CD14-positive monocyte (primary cell): ENCODE data around the gene DHCR7. TPM values are rescaled to one million over a fixed set of nuclear protein-coding genes. Genes with fewer than 3 reads are reported as not detected.

Source experiments
- DNase-seq, 3 donors: peaks; one replicate each; pipeline ENCODE4 v3.0.0-alpha.2; 2011 to 2022
- H2AFZ ChIP-seq: 2 replicates; pipeline ENCODE4 v1.6.0; 2012; ENCODE audit warnings: mild to moderate bottlenecking, low read depth, low read length, inconsistent platforms; ENCODE audit not compliant: insufficient read depth, poor library complexity, severe bottlenecking
- H3K27ac ChIP-seq, 2 donors: 1 replicate in 1 of 2; 2 replicates in 1 of 2; pipeline ENCODE4 v1.5.1; 2012 to 2013; ENCODE audit warnings: low read length in 2 of 2, control low read depth in 1 of 2, inconsistent platforms in 1 of 2, low read depth in 1 of 2, mild to moderate bottlenecking in 1 of 2
- H3K27me3 ChIP-seq, 2 donors: one replicate each; pipeline versions ENCODE4 v1.6.0 to v1.6.1; 2011 to 2013; ENCODE audit warnings: low read length in 2 of 2; ENCODE audit not compliant: control insufficient read depth in 2 of 2, insufficient read depth in 2 of 2
- H3K36me3 ChIP-seq, 2 donors: replicated peaks in 1 of 2; 1 replicate in 1 of 2; 2 replicates in 1 of 2; pipeline versions ENCODE4 v1.5.1 to v1.6.1; 2012 to 2013; ENCODE audit warnings: low read length in 2 of 2, control low read depth in 1 of 2, inconsistent platforms in 1 of 2, mild to moderate bottlenecking in 1 of 2; ENCODE audit not compliant: insufficient read depth in 2 of 2, control insufficient read depth in 1 of 2
- H3K4me1 ChIP-seq, 2 donors: 1 replicate in 1 of 2; 2 replicates in 1 of 2; pipeline versions ENCODE4 v1.5.1 to v1.6.1; 2012 to 2013; ENCODE audit warnings: low read length in 2 of 2, control low read depth in 1 of 2, inconsistent platforms in 1 of 2, mild to moderate bottlenecking in 1 of 2, moderate library complexity in 1 of 2; ENCODE audit not compliant: insufficient read depth in 2 of 2, control insufficient read depth in 1 of 2
- H3K4me2 ChIP-seq: replicated peaks from 2 replicates; pipeline ENCODE3; 2012; ENCODE audit warnings: low read length, moderate library complexity, mild to moderate bottlenecking; ENCODE audit not compliant: poor library complexity, severe bottlenecking; ENCODE audit errors: extremely low read depth
- H3K4me3 ChIP-seq, 3 experiments: fragments of 200-600 bp in 1 of 3; sonication (generic) in 1 of 3; replicated peaks in 1 of 3; 1 replicate in 2 of 3; 2 replicates in 1 of 3; pipeline ENCODE4 v1.5.1; 2011 to 2013; ENCODE audit warnings: low read length in 3 of 3, mild to moderate bottlenecking in 3 of 3, control low read depth in 2 of 3, low read depth in 2 of 3, inconsistent platforms in 1 of 3, moderate library complexity in 1 of 3
- H3K79me2 ChIP-seq: 2 replicates; pipeline ENCODE4 v1.6.0; 2012; ENCODE audit warnings: mild to moderate bottlenecking, control low read depth, inconsistent platforms, low read length, moderate library complexity; ENCODE audit not compliant: insufficient read depth
- H3K9ac ChIP-seq: 2 replicates; pipeline ENCODE4 v1.6.0; 2017; ENCODE audit warnings: low read length, mild to moderate bottlenecking; ENCODE audit not compliant: insufficient read depth, poor library complexity, severe bottlenecking
- H3K9me3 ChIP-seq, 2 donors: replicated peaks in 1 of 2; 1 replicate in 1 of 2; 2 replicates in 1 of 2; pipeline versions ENCODE4 v1.5.1 to v1.6.1; 2012 to 2013; ENCODE audit warnings: low read length in 2 of 2, control low read depth in 1 of 2; ENCODE audit not compliant: control insufficient read depth in 1 of 2, insufficient read depth in 1 of 2
- H4K20me1 ChIP-seq: 2 replicates; pipeline ENCODE4 v1.6.0; 2012; ENCODE audit warnings: mild to moderate bottlenecking, low read length, control low read depth, moderate library complexity; ENCODE audit not compliant: insufficient read depth
- H3K27ac Mint-ChIP-seq, 7 donors: one replicate each; pipeline ENCODE4 v1.8.0; 2020; ENCODE audit warnings: mild to moderate bottlenecking in 7 of 7, mixed read lengths in 7 of 7, moderate library complexity in 6 of 7, inconsistent platforms in 2 of 7
- H3K27me3 Mint-ChIP-seq, 3 donors: one replicate each; pipeline ENCODE4 v1.8.0; 2021 to 2022; ENCODE audit warnings: low read depth in 3 of 3, mild to moderate bottlenecking in 3 of 3, mixed read lengths in 3 of 3, moderate library complexity in 3 of 3, inconsistent platforms in 1 of 3
- H3K36me3 Mint-ChIP-seq, 2 donors: one replicate each; pipeline ENCODE4 v1.8.0; 2020; ENCODE audit warnings: mixed read lengths in 2 of 2, inconsistent platforms in 1 of 2, mild to moderate bottlenecking in 1 of 2
- H3K4me1 Mint-ChIP-seq: one replicate; pipeline ENCODE4 v1.8.0; 2020; ENCODE audit warnings: mild to moderate bottlenecking, mixed read lengths
- H3K4me3 Mint-ChIP-seq, 2 donors: one replicate each; pipeline ENCODE4 v1.8.0; 2020; ENCODE audit warnings: mild to moderate bottlenecking in 2 of 2, mixed read lengths in 2 of 2, moderate library complexity in 1 of 2
- H3K9me3 Mint-ChIP-seq, 7 donors: one replicate each; pipeline ENCODE4 v1.8.0; 2020 to 2022; ENCODE audit warnings: mixed read lengths in 7 of 7, mild to moderate bottlenecking in 6 of 7, moderate library complexity in 6 of 7, inconsistent platforms in 2 of 7
- CTCF ChIP-seq: fragments of 200-600 bp; IDR thresholded peaks from one replicate; pipeline ENCODE4 v1.8.0; 2022; ENCODE audit warnings: antibody characterized with exemption, mild to moderate bottlenecking
- WGBS: methylation state at CpG from one replicate; pipeline ENCODE4 v1.1.5; 2013; ENCODE audit warnings: missing lambda C conversion rate; ENCODE audit not compliant: insufficient coverage; 5-methylcytosine and 5-hydroxymethylcytosine counted together
- intact Hi-C, 2 donors: fragments of 100-400 bp; cut with micrococcal nuclease; formaldehyde crosslinking; loops; one replicate each; pipeline versions ENCODE4 v1.15.0 to v1.15.1; 2023
- polyA plus RNA-seq, 3 donors: library from polyadenylated mRNA; depleted of rRNA in 1 of 3; unstranded in 2 of 3; stranded (reverse) in 1 of 3; fragments of 300-500 nt in 2 of 3; fragments of >200 nt in 1 of 3; fragmentation: Illumina TruSeq in 2 of 3; gene quantifications; 1 replicate in 2 of 3; 2 replicates in 1 of 3; pipeline ENCODE4 v1.2.3, GENCODE V29; 2012 to 2021

Gene DHCR7
- polyA plus RNA-seq, 3 donors: 2.2 to 3.9 (median 2.2) TPM

GRCh38 chr11:71397961-71398360, 50.2 kb downstream of the DHCR7 start:
- intact Hi-C loops: no loop called here
- Histone ChIP-seq H3K9me3 (peaks cover 0 to 3% of the 10 kb centered on the region in 2 donors), H3K9ac (no peak overlapping the region), H3K4me2 (no peak overlapping the region), H3K27me3 (no peaks in the 10 kb centered on the region), H3K4me3 (no peak overlapping the region), H3K27ac (no peak overlapping the region), H4K20me1 (no peaks in the 10 kb centered on the region), H3K4me1 (no peaks in the 10 kb centered on the region), H3K36me3 (no peaks in the 10 kb centered on the region), H2AFZ (no peak overlapping the region), H3K79me2 (no peaks in the 10 kb centered on the region)
- Mint-ChIP-seq H3K27me3 (peaks cover 1 to 7% (median 2%) of the 10 kb centered on the region in 3 donors), H3K4me1 (no peaks in the 10 kb centered on the region), H3K36me3 (no peaks in the 10 kb centered on the region), H3K4me3 (no peak overlapping the region), H3K27ac (no peak overlapping the region), H3K9me3 (peaks cover 0 to 3% (median 0%) of the 10 kb centered on the region in 7 donors)
- DNase-seq: no peak
- 97% methylated on average over 13 of the region's 17 CpGs for WGBS
- TF ChIP-seq CTCF: no peak

GRCh38 chr11:71397331-71397860, 50.8 kb downstream of the DHCR7 start:
- DNase-seq: no peak
- no peak overlapping the region for H3K27ac ChIP-seq
- H3K9me3 Mint-ChIP-seq: peaks cover 0 to 2% (median 0%) of the 10 kb centered on the region in 7 donors
- H2AFZ ChIP-seq: no peak overlapping the region
- WGBS: 84% methylated on average over 8 of the region's 10 CpGs
- no peaks in the 10 kb centered on the region for H3K9me3 ChIP-seq
- no peaks in the 10 kb centered on the region for H3K4me1 ChIP-seq
- peak overlapping the region in 1 of 7 donors; percentile 30 for H3K27ac Mint-ChIP-seq
- no peaks in the 10 kb centered on the region for H3K36me3 Mint-ChIP-seq
- TF ChIP-seq CTCF: no peak
- H3K4me1 Mint-ChIP-seq: no peaks in the 10 kb centered on the region
- H3K4me3 ChIP-seq: no peak overlapping the region
- no peaks in the 10 kb centered on the region for H3K79me2 ChIP-seq
- no peak overlapping the region for H3K4me2 ChIP-seq
- no peak overlapping the region for H3K9ac ChIP-seq
- no peaks in the 10 kb centered on the region for H4K20me1 ChIP-seq
- peaks cover 2 to 7% (median 6%) of the 10 kb centered on the region in 3 donors for H3K27me3 Mint-ChIP-seq
- intact Hi-C loops: no loop called here
- no peaks in the 10 kb centered on the region for H3K27me3 ChIP-seq
- no peak overlapping the region for H3K4me3 Mint-ChIP-seq
- no peaks in the 10 kb centered on the region for H3K36me3 ChIP-seq
